Measurements from ENCODE around the gene TCL1B. TPM values are rescaled to one million over a fixed set of nuclear protein-coding genes. Genes with fewer than 3 reads are reported as not detected.

Gene TCL1B
- total and polyA plus RNA-seq, 2 donors (not counting 3 experiments of a cell fraction or from before 2014, with no cell fraction given): not detected

- Histone ChIP-seq H3K36me3 (ENCODE audit: control insufficient read depth in 2 of 2, extremely low read depth in 1 of 2, insufficient read depth in 2 of 2, low read length in 2 of 2) (no peaks in the 10 kb centered on the region), H3K79me2 (ENCODE audit: control insufficient read depth, insufficient read depth, low read length) (no peaks in the 10 kb centered on the region), H4K20me1 (replicated peaks; ENCODE audit: control insufficient read depth, extremely low read depth, insufficient read depth, low read length) (no peaks in the 10 kb centered on the region), H3K9me3 (replicated peaks; ENCODE audit: control insufficient read depth, insufficient read depth, low read length) (no peaks in the 10 kb centered on the region), H3K4me2 (ENCODE audit: insufficient read depth, low read length) (no peak overlapping the region), H3K4me3 (replicated peaks in 1 of 3; ENCODE audit: insufficient read depth in 1 of 3, low read depth in 1 of 3, low read length in 3 of 3) (no peak overlapping the region), H3K9ac (replicated peaks; ENCODE audit: extremely low read depth, insufficient read depth, low read length) (no peak overlapping the region), H3K4me1 (ENCODE audit: control insufficient read depth, extremely low read depth, insufficient read depth, low read length) (no peaks in the 10 kb centered on the region), H3K27ac (ENCODE audit: insufficient read depth, low read depth, low read length) (no peak overlapping the region), H2AFZ (ENCODE audit: low read depth, low read length) (no peak overlapping the region), H3K9me1 (replicated peaks; ENCODE audit: control insufficient read depth, extremely low read depth, insufficient read depth, low read length) (no peaks in the 10 kb centered on the region), H3K27me3 (ENCODE audit: control insufficient read depth in 2 of 2, insufficient read depth in 2 of 2, low read length in 2 of 2) (no peaks in the 10 kb centered on the region)
- POLR2A ChIA-PET: no interaction called here
- TF ChIP-seq MYC (IDR thresholded peaks at IDR 0.05; ENCODE audit: low read depth, low read length) (no peak), EZH2 (IDR thresholded peaks at IDR 0.05; ENCODE audit: borderline replicate concordance, low read depth, low read length, severe bottlenecking) (no peak), POLR2AphosphoS5 (IDR thresholded peaks at IDR 0.05; ENCODE audit: insufficient read depth, low read depth, low read length) (no peak), FOS (IDR thresholded peaks at IDR 0.05; ENCODE audit: borderline replicate concordance, insufficient read depth, low read length) (no peak), GATA2 (IDR thresholded peaks at IDR 0.05; ENCODE audit: insufficient read depth, insufficient read length, low read depth, low read length) (no peak), JUN (IDR thresholded peaks at IDR 0.05; ENCODE audit: borderline replicate concordance, insufficient read depth, insufficient read length, low read depth) (no peak), POLR2A (IDR thresholded peaks at IDR 0.05; ENCODE audit: low read depth, low read length) (no peak), MAX (IDR thresholded peaks at IDR 0.05; ENCODE audit: insufficient read depth, insufficient read length) (no peak), CTCF (IDR thresholded peaks at IDR 0.05; ENCODE audit: extremely low read depth in 1 of 2, insufficient read depth in 1 of 2, low read depth in 1 of 2, low read length in 2 of 2) (no peak)
- CTCF ChIA-PET: no interaction called here
- intact Hi-C loops (cut with micrococcal nuclease) (no loop called here), dilution Hi-C loops (cut with MboI; ENCODE audit: extremely low pct_ligation_motif_present, low sequenced_read_pairs) (no loop called here)
- FAIRE-seq: no peak
- no TSS peak for BruUV-seq (replicated peaks)
- DNase-seq (ENCODE audit: low read depth, low spot score): no peak
These were observed 37.0 kb upstream of the TCL1B start for GRCh38 chr14:95649230-95649629.

All from endothelial cell of umbilical vein (primary cell).